ENCODE results near the gene BOD1.

- TF ChIP-seq, protein P1, sequence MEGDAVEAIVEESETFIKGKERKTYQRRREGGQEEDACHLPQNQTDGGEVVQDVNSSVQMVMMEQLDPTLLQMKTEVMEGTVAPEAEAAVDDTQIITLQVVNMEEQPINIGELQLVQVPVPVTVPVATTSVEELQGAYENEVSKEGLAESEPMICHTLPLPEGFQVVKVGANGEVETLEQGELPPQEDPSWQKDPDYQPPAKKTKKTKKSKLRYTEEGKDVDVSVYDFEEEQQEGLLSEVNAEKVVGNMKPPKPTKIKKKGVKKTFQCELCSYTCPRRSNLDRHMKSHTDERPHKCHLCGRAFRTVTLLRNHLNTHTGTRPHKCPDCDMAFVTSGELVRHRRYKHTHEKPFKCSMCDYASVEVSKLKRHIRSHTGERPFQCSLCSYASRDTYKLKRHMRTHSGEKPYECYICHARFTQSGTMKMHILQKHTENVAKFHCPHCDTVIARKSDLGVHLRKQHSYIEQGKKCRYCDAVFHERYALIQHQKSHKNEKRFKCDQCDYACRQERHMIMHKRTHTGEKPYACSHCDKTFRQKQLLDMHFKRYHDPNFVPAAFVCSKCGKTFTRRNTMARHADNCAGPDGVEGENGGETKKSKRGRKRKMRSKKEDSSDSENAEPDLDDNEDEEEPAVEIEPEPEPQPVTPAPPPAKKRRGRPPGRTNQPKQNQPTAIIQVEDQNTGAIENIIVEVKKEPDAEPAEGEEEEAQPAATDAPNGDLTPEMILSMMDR (IDR thresholded peaks at IDR 0.05), result no peak
- TF ChIP-seq POLR2A (IDR thresholded peaks at IDR 0.05), result no peak
These were observed 54.0 kb downstream of the BOD1 start for GRCh38 chr5:173562451-173562850.
